Progenitor cell of endocrine pancreas (in vitro differentiated cells): ENCODE results near the gene RNF150. TPM values are rescaled to one million over a fixed set of nuclear protein-coding genes. Genes with fewer than 3 reads are reported as not detected.
"Not testable (repeated sequence)": the region's sequence is repeated elsewhere in the genome, so short reads cannot be mapped to it uniquely, and the experiment has no call there.

Source experiments
- DNase-seq: peaks from one replicate; pipeline ENCODE4 v3.0.0; 2021; ENCODE audit warnings: low spot score; ENCODE audit not compliant: unreplicated experiment
- H3K27ac Mint-ChIP-seq: 2 replicates; pipeline ENCODE4 v1.8.0; 2021; ENCODE audit warnings: mild to moderate bottlenecking, moderate library complexity, mixed read lengths
- H3K27me3 Mint-ChIP-seq: 2 replicates; pipeline ENCODE4 v1.8.0; 2021; ENCODE audit warnings: mixed read lengths
- H3K36me3 Mint-ChIP-seq: 2 replicates; pipeline ENCODE4 v1.8.0; 2022; ENCODE audit warnings: mixed read lengths; ENCODE audit not compliant: insufficient read depth
- H3K4me1 Mint-ChIP-seq: 2 replicates; pipeline ENCODE4 v1.8.0; 2021; ENCODE audit warnings: low read depth, mixed read lengths
- H3K4me3 Mint-ChIP-seq: 2 replicates; pipeline ENCODE4 v1.8.0; 2021; ENCODE audit warnings: low read depth, mild to moderate bottlenecking, moderate library complexity, mixed read lengths
- H3K9me3 Mint-ChIP-seq: 2 replicates; pipeline ENCODE4 v1.8.0; 2021; ENCODE audit warnings: low read depth, mixed read lengths
- CTCF ChIP-seq: fragments of 200-600 bp; sonication (generic); IDR thresholded peaks from one replicate; pipeline ENCODE4 v1.5.0; 2021; ENCODE audit warnings: antibody characterized with exemption, mild to moderate bottlenecking; ENCODE audit not compliant: unreplicated experiment
- total RNA-seq: library from RNA; stranded (reverse); gene quantifications from 2 replicates; pipeline ENCODE4 v1.2.1, GENCODE V29; 2021

The RNF150 gene
- total RNA-seq, 1 donor from 2014 or later, result 23.1 TPM

GRCh38 chr4:140812916-140813315 is 320.4 kb downstream of the RNF150 start:
- Mint-ChIP-seq H3K4me3 (no peak overlapping the region), H3K4me1 (no peaks in the 10 kb centered on the region), H3K9me3 (no peaks in the 10 kb centered on the region), H3K36me3 (no peaks in the 10 kb centered on the region), H3K27me3 (peaks cover 12% of the 10 kb centered on the region), H3K27ac (no peak overlapping the region)
- no peak for TF ChIP-seq CTCF
- DNase-seq, result no peak

- no peak for TF ChIP-seq CTCF
- Mint-ChIP-seq H3K4me3 (no peak overlapping the region), H3K36me3 (no peaks in the 10 kb centered on the region), H3K27me3 (peaks cover 10% of the 10 kb centered on the region), H3K27ac (no peak overlapping the region), H3K4me1 (no peaks in the 10 kb centered on the region), H3K9me3 (no peaks in the 10 kb centered on the region)
- DNase-seq, result no peak
Measured at GRCh38 chr4:140811429-140811828, 321.8 kb downstream of the RNF150 start.

- H3K9me3 Mint-ChIP-seq, H3K4me3 Mint-ChIP-seq, H3K36me3 Mint-ChIP-seq, H3K27me3 Mint-ChIP-seq, H3K4me1 Mint-ChIP-seq, H3K27ac Mint-ChIP-seq, DNase-seq: not testable (repeated sequence)
Measured at GRCh38 chr4:140810591-140811169, 322.6 kb downstream of the RNF150 start.

Other genes starting within 250 kb of the RNF150 start
- gene ZNF330, start 87.4 kb upstream of the RNF150 start, total RNA-seq, result 31.4 and 33.8 TPM in 2 replicates